22Rv1 (cell line): ENCODE data around the gene MTHFD1L.
A peak's percentile ranks its signal among the peaks of the same experiment; 100 is the strongest.

Source experiments
- H3K27ac ChIP-seq: fragments of 450-650 bp; 2 replicates; pipeline ENCODE4 v1.5.1; 2017
- ZFX ChIP-seq: fragments of 450-650 bp; IDR thresholded peaks from 2 replicates; pipeline ENCODE4 v1.6.1; 2017; ENCODE audit warnings: antibody characterized with exemption, borderline replicate concordance
- TF ChIP-seq, protein P1 (sequence below): fragments of 450-650 bp; IDR thresholded peaks from 2 replicates; pipeline ENCODE4 v1.5.1; 2017; ENCODE audit warnings: mild to moderate bottlenecking

Gene MTHFD1L

GRCh38 chr6:150881911-150882481 lies 16.5 kb downstream of the MTHFD1L start:
- peak overlapping the region; percentile 29; the same call in 1 of the 2 replicates for H3K27ac ChIP-seq
- no peak for TF ChIP-seq ZFX
- TF ChIP-seq, protein P1, sequence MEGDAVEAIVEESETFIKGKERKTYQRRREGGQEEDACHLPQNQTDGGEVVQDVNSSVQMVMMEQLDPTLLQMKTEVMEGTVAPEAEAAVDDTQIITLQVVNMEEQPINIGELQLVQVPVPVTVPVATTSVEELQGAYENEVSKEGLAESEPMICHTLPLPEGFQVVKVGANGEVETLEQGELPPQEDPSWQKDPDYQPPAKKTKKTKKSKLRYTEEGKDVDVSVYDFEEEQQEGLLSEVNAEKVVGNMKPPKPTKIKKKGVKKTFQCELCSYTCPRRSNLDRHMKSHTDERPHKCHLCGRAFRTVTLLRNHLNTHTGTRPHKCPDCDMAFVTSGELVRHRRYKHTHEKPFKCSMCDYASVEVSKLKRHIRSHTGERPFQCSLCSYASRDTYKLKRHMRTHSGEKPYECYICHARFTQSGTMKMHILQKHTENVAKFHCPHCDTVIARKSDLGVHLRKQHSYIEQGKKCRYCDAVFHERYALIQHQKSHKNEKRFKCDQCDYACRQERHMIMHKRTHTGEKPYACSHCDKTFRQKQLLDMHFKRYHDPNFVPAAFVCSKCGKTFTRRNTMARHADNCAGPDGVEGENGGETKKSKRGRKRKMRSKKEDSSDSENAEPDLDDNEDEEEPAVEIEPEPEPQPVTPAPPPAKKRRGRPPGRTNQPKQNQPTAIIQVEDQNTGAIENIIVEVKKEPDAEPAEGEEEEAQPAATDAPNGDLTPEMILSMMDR = no peak

- TF ChIP-seq ZFX = no peak
- TF ChIP-seq, protein P1 = no peak
- no peak overlapping the region for H3K27ac ChIP-seq
These were observed 18.0 kb downstream of the MTHFD1L start for GRCh38 chr6:150883521-150883920.

DNA sequence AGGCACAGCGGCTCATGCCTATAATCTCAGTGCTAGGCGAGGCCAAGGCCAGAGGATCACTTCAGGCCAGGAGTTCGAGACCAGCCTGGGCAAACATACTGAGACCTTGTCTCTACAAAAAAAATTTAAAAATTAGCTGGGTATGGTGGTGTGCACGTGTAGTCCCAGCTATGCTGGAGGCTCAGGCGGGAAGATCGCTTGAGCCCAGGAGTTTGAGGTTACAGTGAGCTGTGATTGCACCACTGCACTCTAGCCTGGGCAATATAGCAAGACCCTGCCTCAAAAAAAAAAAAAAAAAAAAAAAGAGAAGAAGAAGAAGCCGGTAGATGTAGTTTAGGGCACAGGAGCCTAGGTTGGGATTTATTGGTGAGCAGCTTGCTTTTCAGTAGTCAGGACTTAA lies 20.7 kb downstream of the MTHFD1L start:
- TF ChIP-seq ZFX = no peak
- TF ChIP-seq, protein P1 = no peak
- H3K27ac ChIP-seq = no peak overlapping the region

DNA sequence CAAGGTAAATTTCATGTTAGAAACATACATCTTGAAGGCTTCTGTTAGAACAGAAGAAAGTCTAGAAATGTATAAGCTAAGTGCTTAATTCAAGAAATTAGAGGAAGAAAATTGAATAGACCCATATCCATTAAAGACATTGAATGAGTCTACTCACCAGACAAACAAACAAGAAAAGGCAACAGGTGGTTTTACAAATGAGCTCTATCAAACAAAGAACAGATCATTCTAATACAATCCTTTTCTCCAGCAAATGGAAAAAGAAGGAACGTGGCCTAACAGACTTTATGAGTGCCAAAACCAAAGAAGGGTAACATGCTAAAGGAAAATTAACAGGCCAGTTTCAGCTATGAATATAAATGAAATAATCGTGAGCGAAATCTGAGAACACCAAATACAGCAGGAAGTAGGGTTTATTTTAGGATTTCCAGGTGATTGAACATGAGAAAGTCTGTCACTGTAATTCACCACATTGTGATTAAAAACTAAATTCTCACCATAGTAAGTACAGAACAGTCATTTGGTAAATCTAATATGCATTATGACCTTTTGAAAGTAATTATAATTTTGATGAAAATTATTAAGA lies 22.6 kb downstream of the MTHFD1L start:
- no peak for TF ChIP-seq ZFX
- TF ChIP-seq, protein P1 = no peak
- no peak overlapping the region for H3K27ac ChIP-seq

DNA sequence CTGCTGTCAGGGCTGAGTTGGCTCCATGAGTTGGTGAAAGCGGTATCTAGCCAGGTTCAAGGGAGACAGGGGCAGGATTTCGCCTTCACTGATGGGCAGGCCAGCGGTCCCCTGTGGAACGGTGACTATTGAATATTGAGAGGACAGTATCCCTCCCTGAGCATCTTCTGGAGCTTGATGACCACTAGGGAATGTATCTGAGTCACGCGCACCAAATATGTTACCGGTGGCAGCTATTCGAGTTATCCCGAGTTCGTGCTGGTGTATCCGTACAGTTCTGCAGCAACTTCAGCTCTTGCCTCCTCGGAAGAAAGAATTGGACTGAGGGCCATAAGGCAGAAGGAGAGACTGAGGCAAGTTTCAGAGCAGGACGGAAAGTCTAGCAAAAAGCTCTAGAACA lies 24.8 kb downstream of the MTHFD1L start:
- no peak overlapping the region for H3K27ac ChIP-seq
- TF ChIP-seq, protein P1 = no peak
- TF ChIP-seq ZFX = no peak

GRCh38 chr6:150891888-150892485 lies 26.5 kb downstream of the MTHFD1L start:
- no peak overlapping the region for H3K27ac ChIP-seq
- no peak for TF ChIP-seq ZFX
- TF ChIP-seq, protein P1 = peak; percentile 86

- H3K27ac ChIP-seq = no peak overlapping the region
- TF ChIP-seq, protein P1 = no peak
- TF ChIP-seq ZFX = no peak
These were observed 28.8 kb downstream of the MTHFD1L start for GRCh38 chr6:150894191-150894744.
